GM21737 (cell line): ENCODE data around the gene DSTN.

Experiments
- ATAC-seq: cut with Tn5 transposase; IDR thresholded peaks from one replicate; pipeline ENCODE4 v1.9.1; 2021; ENCODE audit warnings: mild to moderate bottlenecking, moderate library complexity; ENCODE audit not compliant: unreplicated experiment

DSTN gene

GRCh38 chr20:17611540-17612286 is 41.8 kb downstream of the DSTN start:
- no peak for ATAC-seq

GRCh38 chr20:17612287-17612991 is 42.6 kb downstream of the DSTN start:
- no peak for ATAC-seq

GRCh38 chr20:17612992-17613327 is 43.1 kb downstream of the DSTN start:
- no peak for ATAC-seq

- no peak for ATAC-seq
Observed at GRCh38 chr20:17613328-17614175, 43.7 kb downstream of the DSTN start.

- ATAC-seq, result no peak
Observed at GRCh38 chr20:17614176-17614811, 44.4 kb downstream of the DSTN start.

GRCh38 chr20:17614812-17615644 is 45.2 kb downstream of the DSTN start:
- no peak for ATAC-seq

GRCh38 chr20:17615645-17616479 is 46.0 kb downstream of the DSTN start:
- ATAC-seq, result no peak

- ATAC-seq, result no peak
Observed at GRCh38 chr20:17616480-17617211, 46.8 kb downstream of the DSTN start.

GRCh38 chr20:17617212-17617867 is 47.5 kb downstream of the DSTN start:
- no peak for ATAC-seq

GRCh38 chr20:17617868-17618672 is 48.2 kb downstream of the DSTN start:
- no peak for ATAC-seq

- ATAC-seq, result no peak
Observed at GRCh38 chr20:17618673-17619013, 48.8 kb downstream of the DSTN start.

GRCh38 chr20:17619351-17620093 is 49.6 kb downstream of the DSTN start:
- ATAC-seq, result no peak

- ATAC-seq, result no peak
Observed at GRCh38 chr20:17620371-17621228, 50.7 kb downstream of the DSTN start.

- no peak for ATAC-seq
Observed at GRCh38 chr20:17621229-17621968, 51.5 kb downstream of the DSTN start.
